ENCODE results near the gene OLFM1. TPM values are rescaled to one million over a fixed set of nuclear protein-coding genes. Genes with fewer than 3 reads are reported as not detected.

Gene OLFM1
- polyA plus RNA-seq, 1 donor (not counting 4 experiments of a cell fraction or from before 2014, with no cell fraction given): 0.25 TPM

DNA sequence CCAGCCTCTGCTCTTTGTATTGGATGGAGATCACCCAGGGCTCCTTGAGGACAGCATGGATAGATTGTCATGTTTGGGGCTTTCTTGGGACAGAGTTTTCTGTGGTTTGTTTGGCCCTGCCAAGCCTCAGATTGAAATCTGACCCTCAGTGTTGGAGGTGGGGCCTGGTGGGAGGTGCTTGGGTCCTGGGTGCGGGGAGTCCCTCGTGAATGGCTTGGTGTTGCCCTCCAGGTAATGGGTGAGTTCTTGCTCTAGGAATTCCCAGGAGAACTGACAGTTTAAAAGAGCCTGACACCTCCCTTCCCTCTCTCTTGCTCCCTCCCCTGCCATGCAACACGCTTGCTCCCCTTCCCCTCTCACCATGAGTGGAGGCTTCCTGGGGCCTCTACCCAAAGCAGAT, 48.6 kb upstream of the OLFM1 start:
- TF ChIP-seq, protein P1, sequence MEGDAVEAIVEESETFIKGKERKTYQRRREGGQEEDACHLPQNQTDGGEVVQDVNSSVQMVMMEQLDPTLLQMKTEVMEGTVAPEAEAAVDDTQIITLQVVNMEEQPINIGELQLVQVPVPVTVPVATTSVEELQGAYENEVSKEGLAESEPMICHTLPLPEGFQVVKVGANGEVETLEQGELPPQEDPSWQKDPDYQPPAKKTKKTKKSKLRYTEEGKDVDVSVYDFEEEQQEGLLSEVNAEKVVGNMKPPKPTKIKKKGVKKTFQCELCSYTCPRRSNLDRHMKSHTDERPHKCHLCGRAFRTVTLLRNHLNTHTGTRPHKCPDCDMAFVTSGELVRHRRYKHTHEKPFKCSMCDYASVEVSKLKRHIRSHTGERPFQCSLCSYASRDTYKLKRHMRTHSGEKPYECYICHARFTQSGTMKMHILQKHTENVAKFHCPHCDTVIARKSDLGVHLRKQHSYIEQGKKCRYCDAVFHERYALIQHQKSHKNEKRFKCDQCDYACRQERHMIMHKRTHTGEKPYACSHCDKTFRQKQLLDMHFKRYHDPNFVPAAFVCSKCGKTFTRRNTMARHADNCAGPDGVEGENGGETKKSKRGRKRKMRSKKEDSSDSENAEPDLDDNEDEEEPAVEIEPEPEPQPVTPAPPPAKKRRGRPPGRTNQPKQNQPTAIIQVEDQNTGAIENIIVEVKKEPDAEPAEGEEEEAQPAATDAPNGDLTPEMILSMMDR (optimal IDR thresholded peaks at IDR 0.05 in 1 of 3, IDR thresholded peaks at IDR 0.05 in 1 of 3, conservative IDR thresholded peaks at IDR 0.05 in 1 of 3; ENCODE audit: extremely low read depth in 1 of 3, insufficient read depth in 2 of 3, low read length in 3 of 3): no peak
- TF ChIP-seq EZH2 (IDR thresholded peaks at IDR 0.05; ENCODE audit: low read length): no peak

DNA sequence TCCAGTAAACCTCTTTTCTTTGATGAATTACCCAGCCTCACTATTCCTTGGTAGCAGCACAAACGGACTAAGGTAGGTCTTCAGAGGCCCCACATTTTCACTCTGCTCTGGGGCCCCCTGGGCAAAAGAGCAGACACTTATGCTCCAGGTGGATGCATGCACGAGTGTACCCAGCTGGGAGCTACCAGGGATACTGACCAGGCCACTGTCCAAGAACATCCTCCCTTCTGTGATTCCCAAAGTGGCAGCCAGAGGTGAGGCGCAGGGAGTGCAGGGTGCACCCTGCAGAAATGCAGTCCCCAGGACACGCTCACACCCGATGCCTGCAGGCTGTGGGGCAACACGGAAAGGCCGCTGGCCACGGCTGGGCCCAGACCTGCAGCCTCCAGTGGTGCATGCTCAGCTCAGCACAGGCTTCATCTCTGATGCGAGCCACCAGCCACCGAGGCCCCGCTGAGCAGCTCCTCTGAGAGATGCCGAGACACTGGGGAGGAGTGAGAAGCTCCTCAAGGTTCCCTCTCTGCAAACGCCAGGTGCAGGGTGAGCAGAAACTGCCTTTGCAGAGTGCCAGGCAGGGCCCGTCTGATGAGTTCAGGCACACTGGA, 48.1 kb upstream of the OLFM1 start:
- Histone ChIP-seq H3K4me1 (ENCODE audit: control insufficient read depth, extremely low read depth, insufficient read depth, low read length) (no peaks in the 10 kb centered on the region), H3K4me2 (ENCODE audit: control insufficient read depth, extremely low read depth, insufficient read depth, low read depth, low read length) (no peak overlapping the region), H2AFZ (ENCODE audit: control insufficient read depth, low read length) (no peak overlapping the region), H3K27ac (ENCODE audit: control insufficient read depth, insufficient read depth, low read length) (no peak overlapping the region), H3K9me1 (ENCODE audit: control insufficient read depth, extremely low read depth, insufficient read depth, low read length) (no peaks in the 10 kb centered on the region), H3K9ac (ENCODE audit: control insufficient read depth, extremely low read depth, insufficient read depth, low read length) (no peak overlapping the region), H3K36me3 (ENCODE audit: control insufficient read depth in 2 of 2, extremely low read depth in 1 of 2, insufficient read depth in 2 of 2, low read length in 2 of 2) (no peaks in the 10 kb centered on the region), H3K27me3 (ENCODE audit: control insufficient read depth, extremely low read depth, insufficient read depth, low read length) (peaks cover 7% of the 10 kb centered on the region), H4K20me1 (ENCODE audit: control insufficient read depth, extremely low read depth, insufficient read depth, low read length) (no peaks in the 10 kb centered on the region), H3K9me3 (ENCODE audit: control insufficient read depth, low read depth, low read length) (no peaks in the 10 kb centered on the region), H3K4me3 (ENCODE audit: control insufficient read depth in 2 of 3, extremely low read depth in 1 of 3, insufficient read depth in 2 of 3, low read depth in 1 of 3, low read length in 3 of 3) (no peak overlapping the region), H3K79me2 (ENCODE audit: control insufficient read depth, insufficient read depth, low read length) (no peaks in the 10 kb centered on the region)
- DNase-seq (ENCODE audit: low read depth, low spot score) (no peak), FAIRE-seq (no peak)
- dilution Hi-C loops (cut with MboI; ENCODE audit: extremely low pct_ligation_motif_present, low sequenced_read_pairs): no loop called here
- TF ChIP-seq EZH2 (IDR thresholded peaks at IDR 0.05; ENCODE audit: low read length): no peak
- TF ChIP-seq, protein P1 (optimal IDR thresholded peaks at IDR 0.05 in 1 of 3, IDR thresholded peaks at IDR 0.05 in 1 of 3, conservative IDR thresholded peaks at IDR 0.05 in 1 of 3; ENCODE audit: extremely low read depth in 1 of 3, insufficient read depth in 2 of 3, low read length in 3 of 3): no peak

More for the DNA sequence above, 48.6 kb upstream of the OLFM1 start:
- Histone ChIP-seq H3K36me3 (ENCODE audit: control insufficient read depth in 2 of 2, extremely low read depth in 1 of 2, insufficient read depth in 2 of 2, low read length in 2 of 2) (no peaks in the 10 kb centered on the region), H4K20me1 (ENCODE audit: control insufficient read depth, extremely low read depth, insufficient read depth, low read length) (no peaks in the 10 kb centered on the region), H3K9ac (ENCODE audit: control insufficient read depth, extremely low read depth, insufficient read depth, low read length) (no peak overlapping the region), H3K9me1 (ENCODE audit: control insufficient read depth, extremely low read depth, insufficient read depth, low read length) (no peaks in the 10 kb centered on the region), H3K27me3 (ENCODE audit: control insufficient read depth, extremely low read depth, insufficient read depth, low read length) (peaks cover 7% of the 10 kb centered on the region), H2AFZ (ENCODE audit: control insufficient read depth, low read length) (no peak overlapping the region), H3K79me2 (ENCODE audit: control insufficient read depth, insufficient read depth, low read length) (no peaks in the 10 kb centered on the region), H3K9me3 (ENCODE audit: control insufficient read depth, low read depth, low read length) (no peaks in the 10 kb centered on the region), H3K4me3 (ENCODE audit: control insufficient read depth in 2 of 3, extremely low read depth in 1 of 3, insufficient read depth in 2 of 3, low read depth in 1 of 3, low read length in 3 of 3) (no peak overlapping the region), H3K4me2 (ENCODE audit: control insufficient read depth, extremely low read depth, insufficient read depth, low read depth, low read length) (no peak overlapping the region), H3K27ac (ENCODE audit: control insufficient read depth, insufficient read depth, low read length) (no peak overlapping the region), H3K4me1 (ENCODE audit: control insufficient read depth, extremely low read depth, insufficient read depth, low read length) (no peaks in the 10 kb centered on the region)
- no peak for DNase-seq (ENCODE audit: low read depth, low spot score)
- dilution Hi-C loops (cut with MboI; ENCODE audit: extremely low pct_ligation_motif_present, low sequenced_read_pairs): no loop called here
- no peak for FAIRE-seq

All from keratinocyte (primary cell).